Caki2 (cell line): ENCODE results near the gene QPRT. TPM values are rescaled to one million over a fixed set of nuclear protein-coding genes. Genes with fewer than 3 reads are reported as not detected.
"Not testable (repeated sequence)": the region's sequence is repeated elsewhere in the genome, so short reads cannot be mapped to it uniquely, and the experiment has no call there.

Experiments
- DNase-seq: peaks from one replicate; pipeline ENCODE4 v3.0.0-alpha.2; 2015; ENCODE audit warnings: low read depth
- in situ Hi-C: cut with HindIII; loops from 2 replicates; pipeline ENCODE4 v1.10.0; 2016; ENCODE audit warnings: low sequenced_read_pairs, low pct_unique_long_range_greater_than_20kb, mixed read lengths
- total RNA-seq: library from RNA; depleted of rRNA; stranded (reverse); fragments of >200 nt; shearing (Covaris generic); gene quantifications from 2 replicates; pipeline ENCODE4 v1.2.3, GENCODE V29; 2014; ENCODE audit warnings: low replicate concordance

The QPRT gene
- total RNA-seq, 1 experiment from 2014 or later, result 57.5 TPM

DNA sequence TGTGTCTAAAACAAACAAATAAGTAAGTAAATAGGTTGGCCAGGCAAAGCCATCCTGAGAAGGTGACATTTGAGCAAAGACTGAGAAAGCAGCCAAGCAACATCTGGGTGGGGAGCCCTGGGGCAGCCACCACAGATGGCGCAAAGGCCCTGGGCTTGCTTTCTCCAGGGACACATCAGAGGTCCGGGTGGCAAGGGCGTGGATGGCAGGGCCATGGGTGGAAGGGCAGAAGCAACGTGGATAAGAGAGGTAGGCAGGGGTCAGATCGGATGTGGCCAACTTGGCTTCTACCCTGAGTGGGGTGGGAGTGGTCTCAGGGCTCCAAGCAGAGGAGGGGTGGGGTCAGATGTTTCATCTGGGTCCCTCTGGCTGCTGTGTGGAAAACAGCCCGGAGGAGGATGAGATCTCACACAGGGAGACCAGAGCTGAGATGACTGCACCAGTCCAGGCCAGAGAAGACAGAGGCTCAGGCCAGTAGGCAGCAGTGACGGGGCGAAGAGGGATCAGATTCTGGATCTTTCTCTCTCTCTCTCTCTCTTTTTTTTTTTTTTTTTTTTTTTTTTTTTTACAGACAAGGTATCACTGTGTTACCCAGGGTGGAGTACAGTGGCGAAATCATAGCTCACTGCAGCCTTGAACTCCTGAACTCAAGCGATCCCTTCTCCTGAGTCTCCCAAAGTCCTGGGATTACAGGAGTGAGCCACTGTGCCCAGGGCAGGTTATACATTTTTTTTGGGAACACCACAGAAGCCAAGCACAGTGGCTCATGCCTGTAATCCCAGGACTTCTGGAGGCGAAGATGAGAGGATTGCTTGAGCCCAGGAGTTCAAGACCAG, 22.1 kb upstream of the QPRT start:
- in situ Hi-C loops, result no loop called here
- DNase-seq, result no peak

DNA sequence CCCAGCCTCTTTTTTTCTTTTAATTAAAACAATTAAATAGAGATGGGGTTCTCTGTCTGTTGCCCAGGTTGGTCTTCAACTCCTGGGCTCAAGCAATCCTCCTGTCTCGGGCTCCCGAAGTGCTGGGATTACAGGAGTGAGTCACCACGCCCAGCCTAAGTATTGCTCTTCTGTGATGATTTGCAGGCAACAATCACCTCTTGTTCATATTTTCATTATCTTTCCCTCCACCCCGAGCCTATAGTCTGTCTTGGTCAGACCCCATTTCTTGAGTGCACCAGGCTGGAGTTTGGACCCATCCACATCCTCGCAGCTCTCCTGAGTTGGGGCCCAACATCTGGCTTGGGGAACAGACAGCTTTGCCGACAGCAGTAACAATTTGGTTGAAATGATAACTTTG, 20.3 kb upstream of the QPRT start:
- in situ Hi-C loops, result no loop called here
- DNase-seq, result no peak

DNA sequence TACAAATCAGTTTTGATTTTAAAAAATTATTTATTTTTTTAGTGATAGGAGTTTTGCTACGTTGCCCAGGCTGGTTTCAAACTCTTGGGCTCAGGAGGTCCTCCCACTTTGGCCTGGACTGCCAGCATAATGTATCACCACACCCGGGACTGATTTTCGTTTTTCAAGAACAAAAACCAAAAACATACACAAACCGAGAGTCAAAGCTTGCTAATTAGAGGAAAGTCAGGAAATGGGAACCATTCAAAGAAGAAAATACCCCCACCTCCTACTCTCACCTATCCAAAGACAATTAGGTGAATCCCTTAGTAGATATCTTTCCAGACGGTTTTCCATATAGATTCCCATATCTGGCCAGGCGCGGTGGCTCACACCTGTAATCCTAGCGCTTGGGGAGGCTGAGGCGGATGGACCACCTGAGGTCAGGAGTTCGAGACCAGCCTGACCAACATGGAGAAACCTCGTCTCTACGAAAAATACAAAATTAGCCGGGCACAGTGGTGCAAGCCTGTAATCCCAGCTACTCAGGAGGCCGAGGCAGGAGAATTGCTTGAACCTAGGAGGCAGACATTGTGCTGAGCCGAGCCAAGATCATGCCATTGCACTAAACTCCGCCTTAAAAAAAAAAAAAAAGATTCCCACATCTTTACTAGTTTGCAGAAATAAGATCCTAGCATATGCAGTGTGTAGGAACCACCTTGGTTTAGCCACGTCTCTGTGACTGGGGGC, 16.8 kb upstream of the QPRT start:
- in situ Hi-C loops, result no loop called here
- no peak for DNase-seq

DNA sequence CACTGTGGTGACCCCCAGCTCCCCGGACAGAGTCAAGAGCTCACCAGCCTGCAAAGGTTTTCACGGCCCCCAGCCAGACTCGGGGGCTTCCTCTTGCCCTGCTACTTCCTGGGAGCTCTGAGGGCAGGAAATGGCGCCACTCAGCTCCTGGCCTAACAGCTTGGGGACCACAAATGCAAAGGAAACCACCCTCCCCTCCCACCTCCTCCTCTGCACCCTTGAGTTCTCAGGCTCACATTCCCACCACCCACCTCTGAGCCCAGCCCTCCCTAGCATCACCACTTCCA, 16.3 kb upstream of the QPRT start:
- DNase-seq, result no peak
- in situ Hi-C loops, result no loop called here

DNA sequence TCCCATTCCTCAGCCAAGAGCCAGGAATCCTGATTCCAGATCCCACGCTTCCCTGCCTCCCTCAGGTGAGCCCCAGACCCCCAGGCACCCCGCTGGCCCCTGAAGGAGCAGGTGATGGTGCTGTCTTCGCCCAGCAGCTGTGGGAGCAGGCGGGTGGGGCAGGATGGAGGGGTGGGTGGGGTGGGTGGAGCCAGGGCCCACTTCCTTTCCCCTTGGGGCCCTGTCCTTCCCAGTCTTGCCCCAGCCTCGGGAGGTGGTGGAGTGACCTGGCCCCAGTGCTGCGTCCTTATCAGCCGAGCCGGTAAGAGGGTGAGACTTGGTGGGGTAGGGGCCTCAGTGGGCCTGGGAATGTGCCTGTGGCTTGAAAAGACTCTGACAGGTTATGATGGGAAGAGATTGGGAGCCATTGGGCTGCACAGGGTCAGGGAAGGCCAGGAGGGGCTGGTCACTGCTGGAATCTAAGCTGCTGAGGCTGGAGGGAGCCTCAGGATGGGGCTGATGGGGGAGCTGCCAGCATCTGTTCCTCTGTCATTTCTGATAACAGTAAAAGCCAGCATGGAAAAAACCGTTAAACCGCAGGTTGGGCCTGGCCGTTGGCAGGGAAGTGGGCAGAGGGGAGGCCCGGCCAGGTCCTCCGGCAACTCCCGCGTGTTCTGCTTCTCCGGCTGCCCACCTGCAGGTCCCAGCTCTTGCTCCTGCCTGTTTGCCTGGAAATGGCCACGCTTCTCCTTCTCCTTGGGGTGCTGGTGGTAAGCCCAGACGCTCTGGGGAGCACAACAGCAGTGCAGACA, 15.8 kb upstream of the QPRT start, which contains the start of gene SPN:
TSS of gene SPN (plus strand) at position 232 of the 791 bp plus-strand sequence. CDS start at position 714, 482 bp downstream.
- no peak for DNase-seq
- in situ Hi-C loops, result no loop called here

DNA sequence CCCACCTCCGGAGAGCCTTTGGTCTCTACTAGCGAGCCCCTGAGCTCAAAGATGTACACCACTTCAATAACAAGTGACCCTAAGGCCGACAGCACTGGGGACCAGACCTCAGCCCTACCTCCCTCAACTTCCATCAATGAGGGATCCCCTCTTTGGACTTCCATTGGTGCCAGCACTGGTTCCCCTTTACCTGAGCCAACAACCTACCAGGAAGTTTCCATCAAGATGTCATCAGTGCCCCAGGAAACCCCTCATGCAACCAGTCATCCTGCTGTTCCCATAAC, 15.2 kb upstream of the QPRT start:
- in situ Hi-C loops, result no loop called here

DNA sequence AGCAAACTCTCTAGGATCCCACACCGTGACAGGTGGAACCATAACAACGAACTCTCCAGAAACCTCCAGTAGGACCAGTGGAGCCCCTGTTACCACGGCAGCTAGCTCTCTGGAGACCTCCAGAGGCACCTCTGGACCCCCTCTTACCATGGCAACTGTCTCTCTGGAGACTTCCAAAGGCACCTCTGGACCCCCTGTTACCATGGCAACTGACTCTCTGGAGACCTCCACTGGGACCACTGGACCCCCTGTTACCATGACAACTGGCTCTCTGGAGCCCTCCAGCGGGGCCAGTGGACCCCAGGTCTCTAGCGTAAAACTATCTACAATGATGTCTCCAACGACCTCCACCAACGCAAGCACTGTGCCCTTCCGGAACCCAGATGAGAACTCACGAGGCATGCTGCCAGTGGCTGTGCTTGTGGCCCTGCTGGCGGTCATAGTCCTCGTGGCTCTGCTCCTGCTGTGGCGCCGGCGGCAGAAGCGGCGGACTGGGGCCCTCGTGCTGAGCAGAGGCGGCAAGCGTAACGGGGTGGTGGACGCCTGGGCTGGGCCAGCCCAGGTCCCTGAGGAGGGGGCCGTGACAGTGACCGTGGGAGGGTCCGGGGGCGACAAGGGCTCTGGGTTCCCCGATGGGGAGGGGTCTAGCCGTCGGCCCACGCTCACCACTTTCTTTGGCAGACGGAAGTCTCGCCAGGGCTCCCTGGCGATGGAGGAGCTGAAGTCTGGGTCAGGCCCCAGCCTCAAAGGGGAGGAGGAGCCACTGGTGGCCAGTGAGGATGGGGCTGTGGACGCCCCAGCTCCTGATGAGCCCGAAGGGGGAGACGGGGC, 14.7 kb upstream of the QPRT start:
- no peak for DNase-seq
- in situ Hi-C loops, result no loop called here

More for the DNA sequence above, 15.2 kb upstream of the QPRT start:
- no peak for DNase-seq

DNA sequence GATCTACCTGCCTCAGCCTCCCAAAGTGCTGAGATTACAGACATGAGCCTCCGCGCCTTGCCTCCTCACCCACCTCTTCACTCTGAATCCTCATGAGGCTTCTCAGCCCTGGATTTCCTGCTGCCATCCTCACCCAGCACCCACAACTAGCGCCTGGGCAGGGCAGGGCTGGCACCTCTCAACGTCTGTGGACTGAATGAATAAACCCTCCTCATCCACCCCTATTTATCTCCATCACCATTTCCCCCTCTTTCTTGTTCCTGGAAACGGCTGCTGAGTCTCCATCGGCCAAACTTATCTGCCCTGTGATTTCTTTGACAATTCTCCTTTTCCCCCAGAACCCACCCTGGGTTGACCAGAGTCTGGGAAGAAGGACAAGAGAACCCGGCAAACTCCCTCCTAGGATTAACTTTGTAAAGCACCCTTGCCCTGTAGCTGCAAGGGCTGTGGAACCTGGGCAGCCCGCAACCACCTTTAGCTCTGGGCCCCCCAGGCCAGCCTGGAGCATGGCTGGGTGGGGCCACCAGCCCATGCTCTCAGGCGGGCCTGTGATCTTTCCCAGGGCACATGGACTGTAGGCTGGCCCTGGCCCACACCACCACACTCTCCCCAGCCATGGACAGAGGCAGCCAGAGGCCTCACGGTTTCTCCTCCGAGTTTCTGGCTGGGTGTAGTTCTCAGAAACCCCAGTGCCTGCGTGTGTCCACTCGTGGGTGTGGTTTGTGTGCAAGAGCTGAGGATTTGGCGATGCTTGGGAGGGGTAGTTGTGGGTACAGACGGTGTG, 13.5 kb upstream of the QPRT start:
- in situ Hi-C loops, result no loop called here

DNA sequence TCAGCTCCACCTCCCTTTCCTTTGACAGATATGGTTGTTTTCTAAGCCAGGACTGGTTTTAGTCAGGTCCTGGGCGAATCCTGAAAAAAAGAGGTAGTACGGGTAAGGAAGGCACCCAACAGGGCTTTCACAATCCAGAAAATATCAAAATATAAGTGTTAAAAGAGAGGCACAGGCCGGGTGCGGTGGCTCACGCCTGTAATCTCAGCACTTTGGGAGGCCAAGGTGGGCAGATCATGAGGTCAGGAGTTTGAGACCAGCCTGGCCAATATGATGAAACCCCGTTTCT, 11.7 kb upstream of the QPRT start:
- in situ Hi-C loops, DNase-seq: not testable (repeated sequence)

More for the DNA sequence above, 13.5 kb upstream of the QPRT start:
- no peak for DNase-seq

DNA sequence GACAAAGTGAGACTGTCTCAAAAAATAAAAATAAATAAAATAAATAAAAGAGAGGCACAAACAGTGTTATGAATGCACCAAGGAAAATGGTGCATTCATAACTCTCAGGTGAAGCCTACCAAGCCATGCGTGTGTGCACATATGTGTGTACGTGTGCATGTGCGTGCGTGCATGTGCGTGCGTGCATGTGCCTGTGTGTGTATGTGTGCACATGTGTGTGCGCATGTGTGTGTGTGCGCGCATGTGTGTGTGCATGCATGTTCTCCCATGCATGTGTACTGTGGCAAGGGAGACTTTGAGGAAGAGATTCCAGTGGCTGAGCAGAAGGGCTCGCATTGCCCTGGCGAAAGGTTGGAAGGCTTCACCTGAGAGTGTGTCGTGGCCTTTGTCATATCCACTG, 11.2 kb upstream of the QPRT start:
- in situ Hi-C loops, result no loop called here

DNA sequence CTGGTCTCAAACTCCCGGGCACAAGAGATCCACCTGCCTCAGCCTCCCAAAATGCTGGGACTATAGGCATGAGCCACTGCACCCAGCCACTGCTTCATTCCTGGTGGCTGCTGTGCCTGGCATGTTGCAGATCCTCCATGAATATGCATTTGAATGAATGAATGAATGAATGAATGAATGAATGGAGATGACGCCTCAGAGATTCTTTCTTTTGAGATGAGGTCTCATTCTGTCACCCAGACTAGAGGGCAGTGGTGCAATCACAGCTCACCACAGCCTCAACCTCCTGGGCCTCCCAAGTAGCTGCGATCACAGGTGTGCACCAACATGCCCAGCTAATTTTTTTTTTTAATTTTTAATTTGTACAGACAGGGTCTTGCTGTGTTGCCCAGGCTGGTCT, 10.7 kb upstream of the QPRT start:
- no peak for DNase-seq
- in situ Hi-C loops, result no loop called here

More for the DNA sequence above, 11.2 kb upstream of the QPRT start:
- no peak for DNase-seq

DNA sequence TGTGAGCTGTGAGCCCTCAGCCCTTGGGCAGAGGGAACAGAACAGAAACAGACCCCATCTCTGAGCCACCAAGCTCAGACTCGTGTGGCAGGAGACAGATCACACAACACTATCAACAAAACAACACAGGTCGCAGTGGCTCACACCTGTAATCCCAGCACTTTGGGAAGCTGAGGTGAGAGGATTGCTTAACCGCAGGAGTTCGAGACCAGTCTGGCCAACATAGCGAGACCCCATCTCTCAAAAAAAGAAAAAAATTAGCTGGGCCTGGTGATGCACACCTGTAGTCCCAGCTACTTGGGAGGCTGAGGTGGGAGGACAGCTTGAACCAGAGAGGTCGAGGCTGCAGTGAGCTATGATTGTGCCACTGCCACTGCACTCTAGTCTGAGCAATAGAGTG, 5.5 kb upstream of the QPRT start:
- DNase-seq, result no peak
- in situ Hi-C loops, result no loop called here

DNA sequence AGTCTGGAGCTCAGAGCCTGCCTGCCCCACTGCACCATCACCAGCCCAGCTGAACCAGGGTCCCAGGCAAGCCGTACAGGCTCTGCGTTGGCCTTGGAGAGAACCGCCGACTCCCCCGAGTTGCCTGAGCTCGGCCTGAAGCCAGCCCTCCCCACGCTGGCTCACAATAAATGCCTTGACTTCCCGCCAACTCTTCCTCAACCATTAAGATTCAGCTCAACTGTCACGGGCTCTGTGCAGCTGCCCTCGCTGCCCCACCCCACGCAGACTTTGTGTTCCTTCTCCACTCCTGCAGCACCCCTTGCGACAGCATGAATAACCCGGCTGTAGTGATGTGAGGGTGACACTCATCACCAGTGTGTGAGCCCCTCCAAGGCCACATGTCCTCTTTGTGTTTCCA, 4.8 kb upstream of the QPRT start:
- no peak for DNase-seq
- in situ Hi-C loops, result no loop called here

DNA sequence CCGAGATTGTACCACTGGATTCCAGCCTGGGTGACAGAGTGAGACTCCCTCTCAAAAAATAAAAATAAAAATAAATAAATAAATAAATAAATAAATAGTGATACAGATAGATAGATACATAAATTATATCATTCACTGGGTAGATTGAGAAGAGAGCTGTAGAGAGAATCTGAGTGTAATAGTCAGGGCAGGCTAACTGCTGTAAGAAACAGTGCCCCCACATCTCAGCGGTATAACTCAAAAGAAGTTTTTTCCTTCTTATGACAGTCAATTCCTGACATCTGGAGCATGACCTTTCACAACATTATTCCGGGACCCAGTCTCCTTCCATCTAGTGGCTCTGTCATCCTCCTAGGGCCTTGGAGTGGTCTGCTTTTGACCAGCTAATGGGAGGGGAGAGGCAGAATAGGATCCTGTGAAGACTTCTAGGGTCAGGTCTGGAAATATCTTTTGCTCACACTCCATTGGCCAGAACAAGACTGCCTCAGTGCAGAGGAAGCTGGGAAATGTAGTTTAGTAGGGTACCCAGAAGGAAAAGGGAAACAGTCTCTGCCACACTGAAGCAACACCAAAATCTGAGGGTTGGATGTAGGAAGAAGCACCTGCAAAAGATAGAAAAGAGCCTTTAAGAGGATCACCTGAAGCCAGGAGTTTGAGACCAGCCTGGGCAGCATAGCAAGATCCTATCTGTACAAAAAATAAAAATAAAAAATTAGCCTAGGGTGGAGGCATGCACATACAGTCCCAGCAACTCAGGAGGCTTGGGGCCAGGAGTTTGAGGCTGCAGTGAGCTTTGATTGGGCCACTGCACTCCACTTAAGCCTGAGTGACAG, 3.0 kb upstream of the QPRT start:
- DNase-seq, result peak; percentile 35
- in situ Hi-C loops, result no loop called here

DNA sequence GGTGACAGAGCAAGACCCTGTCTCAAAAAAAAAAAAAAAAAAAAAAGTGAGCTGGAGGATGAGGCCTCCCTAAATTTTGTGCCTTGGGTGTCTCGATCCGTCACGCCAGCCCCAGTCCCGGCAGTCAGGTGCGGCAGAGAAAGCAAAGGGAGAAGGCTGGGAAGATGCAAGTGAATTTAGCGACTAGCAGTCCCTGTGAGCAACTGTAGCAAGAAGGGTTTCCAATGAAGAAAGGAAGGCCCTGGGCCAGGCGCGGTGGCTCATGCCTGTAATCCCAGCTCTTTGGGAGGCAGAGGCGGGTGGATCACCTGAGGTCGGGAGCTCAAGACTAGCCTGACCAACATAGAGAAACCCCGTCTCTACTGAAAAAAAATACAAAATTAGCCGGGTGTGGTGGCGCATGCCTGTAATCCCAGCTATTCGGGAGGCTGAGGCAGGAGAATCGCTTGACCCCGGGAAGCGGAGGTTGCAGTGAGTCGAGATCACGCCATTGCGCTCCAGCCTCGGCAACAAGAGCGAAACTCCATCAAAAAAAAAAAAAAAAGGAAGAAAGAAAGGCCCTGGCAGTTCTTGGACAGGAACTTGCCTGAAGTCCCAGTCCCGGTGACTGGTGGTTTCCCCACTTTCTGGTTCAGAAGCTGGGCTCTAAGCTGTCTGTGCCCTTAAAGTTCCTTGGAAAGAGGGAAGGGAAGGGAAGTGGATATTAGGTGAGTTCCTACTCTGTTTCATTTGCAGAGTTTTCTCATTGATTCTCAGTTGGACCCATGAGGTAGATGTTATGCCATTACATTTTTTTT, 1.8 kb upstream of the QPRT start:
- in situ Hi-C loops, result no loop called here
- DNase-seq, result no peak

DNA sequence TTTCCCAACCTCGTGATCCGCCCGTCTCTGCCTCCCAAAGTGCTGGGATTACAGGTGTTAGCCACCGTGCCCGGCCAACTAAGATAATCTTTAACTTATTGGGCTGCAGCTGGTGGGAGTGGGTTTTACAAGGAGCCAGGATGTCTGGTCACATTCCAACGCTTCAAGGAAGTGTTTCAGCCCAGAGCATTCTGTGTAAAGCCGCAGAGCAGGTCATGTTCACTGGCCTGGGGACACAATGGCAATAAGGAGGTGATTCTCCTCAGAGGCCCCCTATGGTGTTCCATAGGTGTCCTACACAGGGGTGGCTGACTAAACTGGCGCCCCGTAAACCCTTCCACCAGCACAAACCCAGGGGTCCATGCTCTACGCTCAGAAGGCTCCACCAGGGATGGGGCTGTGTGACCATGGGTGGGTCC, 1.2 kb downstream of the QPRT start:
- in situ Hi-C loops, result no loop called here

More for the DNA sequence above, 1.2 kb downstream of the QPRT start:
- DNase-seq, result peak; percentile 70
